ENCODE results near the gene CLDN11. TPM values are rescaled to one million over a fixed set of nuclear protein-coding genes. Genes with fewer than 3 reads are reported as not detected.

Gene CLDN11
- total and polyA plus RNA-seq, 2 donors (not counting 1 experiment from before 2014, with no cell fraction given) = 131 to 316 TPM

- H3K27ac ChIP-seq (ENCODE audit: insufficient read depth, low read length) = no peak overlapping the region
Observed at GRCh38 chr3:170417090-170417489, 1.6 kb upstream of the CLDN11 start.

GRCh38 chr3:170419557-170420087, 954 bp downstream of the CLDN11 start:
- peaks cover 9% of the 10 kb centered on the region for H3K36me3 ChIP-seq (ENCODE audit: control insufficient read depth, insufficient read depth, low read length)
- H3K27ac ChIP-seq (ENCODE audit: insufficient read depth, low read length) = peak overlapping the region; percentile 79
- no peaks in the 10 kb centered on the region for H3K9me3 ChIP-seq (ENCODE audit: control insufficient read depth, insufficient read depth, low read depth, low read length)
- H3K4me1 ChIP-seq (ENCODE audit: control insufficient read depth, extremely low read depth, insufficient read depth, low read length) = peaks cover 3% of the 10 kb centered on the region
- no peaks in the 10 kb centered on the region for H3K27me3 ChIP-seq (ENCODE audit: control insufficient read depth, insufficient read depth, low read length)
- peak overlapping the region; percentile 27 for H2AFZ ChIP-seq (ENCODE audit: low read length)
- TF ChIP-seq EZH2 (IDR thresholded peaks at IDR 0.05; ENCODE audit: low read length, missing control alignments) = no peak
- no peak for TF ChIP-seq CTCF (conservative IDR thresholded peaks at IDR 0.05 in 1 of 2, IDR thresholded peaks at IDR 0.05 in 1 of 2; ENCODE audit: low read depth in 1 of 2, low read length in 2 of 2)
- peaks cover 62% of the 10 kb centered on the region for H3K79me2 ChIP-seq (ENCODE audit: control insufficient read depth, insufficient read depth, low read length)
- DNase-seq (ENCODE audit: low read depth in 2 of 2) = peak; percentile 46 to 54
- H4K20me1 ChIP-seq (ENCODE audit: control insufficient read depth, extremely low read depth, insufficient read depth, low read length) = no peaks in the 10 kb centered on the region
- peak overlapping the region; percentile 68 for H3K9ac ChIP-seq (ENCODE audit: insufficient read depth, low read length)
- peak overlapping the region; percentile 77 to 85 (median 79) for H3K4me3 ChIP-seq (replicated peaks in 1 of 4; ENCODE audit: control extremely low read depth in 1 of 4, insufficient read depth in 1 of 4, low read depth in 3 of 4, low read length in 4 of 4)
- peak overlapping the region; percentile 94 for H3K4me2 ChIP-seq (ENCODE audit: extremely low read depth, insufficient read depth, low read length)

More at GRCh38 chr3:170417090-170417489, 1.6 kb upstream of the CLDN11 start:
- no peaks in the 10 kb centered on the region for H3K9me3 ChIP-seq (ENCODE audit: control insufficient read depth, insufficient read depth, low read depth, low read length)
- H4K20me1 ChIP-seq (ENCODE audit: control insufficient read depth, extremely low read depth, insufficient read depth, low read length) = no peaks in the 10 kb centered on the region
- no peaks in the 10 kb centered on the region for H3K36me3 ChIP-seq (ENCODE audit: control insufficient read depth, insufficient read depth, low read length)
- no peak overlapping the region for H3K4me3 ChIP-seq (replicated peaks in 1 of 4; ENCODE audit: control extremely low read depth in 1 of 4, insufficient read depth in 1 of 4, low read depth in 3 of 4, low read length in 4 of 4)
- no peak overlapping the region for H2AFZ ChIP-seq (ENCODE audit: low read length)
- no peak for DNase-seq (ENCODE audit: low read depth in 2 of 2)
- H3K4me2 ChIP-seq (ENCODE audit: extremely low read depth, insufficient read depth, low read length) = no peak overlapping the region
- H3K9ac ChIP-seq (ENCODE audit: insufficient read depth, low read length) = no peak overlapping the region
- no peaks in the 10 kb centered on the region for H3K27me3 ChIP-seq (ENCODE audit: control insufficient read depth, insufficient read depth, low read length)
- TF ChIP-seq CTCF (conservative IDR thresholded peaks at IDR 0.05 in 1 of 2, IDR thresholded peaks at IDR 0.05 in 1 of 2; ENCODE audit: low read depth in 1 of 2, low read length in 2 of 2) (no peak), EZH2 (IDR thresholded peaks at IDR 0.05; ENCODE audit: low read length, missing control alignments) (no peak)
- peaks cover 4% of the 10 kb centered on the region for H3K4me1 ChIP-seq (ENCODE audit: control insufficient read depth, extremely low read depth, insufficient read depth, low read length)
- H3K79me2 ChIP-seq (ENCODE audit: control insufficient read depth, insufficient read depth, low read length) = peaks cover 38% of the 10 kb centered on the region

GRCh38 chr3:170420307-170420821, 1.7 kb downstream of the CLDN11 start:
- Histone ChIP-seq H3K4me3 (replicated peaks in 1 of 4; ENCODE audit: control extremely low read depth in 1 of 4, insufficient read depth in 1 of 4, low read depth in 3 of 4, low read length in 4 of 4) (peak overlapping the region; percentile 77 to 85 (median 79)), H3K79me2 (ENCODE audit: control insufficient read depth, insufficient read depth, low read length) (peaks cover 69% of the 10 kb centered on the region), H3K36me3 (ENCODE audit: control insufficient read depth, insufficient read depth, low read length) (peaks cover 9% of the 10 kb centered on the region), H3K4me1 (ENCODE audit: control insufficient read depth, extremely low read depth, insufficient read depth, low read length) (peaks cover 2% of the 10 kb centered on the region), H3K9ac (ENCODE audit: insufficient read depth, low read length) (peak overlapping the region; percentile 68), H3K4me2 (ENCODE audit: extremely low read depth, insufficient read depth, low read length) (peak overlapping the region; percentile 94), H3K27ac (ENCODE audit: insufficient read depth, low read length) (peak overlapping the region; percentile 79), H3K9me3 (ENCODE audit: control insufficient read depth, insufficient read depth, low read depth, low read length) (no peaks in the 10 kb centered on the region), H2AFZ (ENCODE audit: low read length) (no peak overlapping the region), H4K20me1 (ENCODE audit: control insufficient read depth, extremely low read depth, insufficient read depth, low read length) (no peaks in the 10 kb centered on the region), H3K27me3 (ENCODE audit: control insufficient read depth, insufficient read depth, low read length) (no peaks in the 10 kb centered on the region)
- peak; percentile 48 to 54 for DNase-seq (ENCODE audit: low read depth in 2 of 2)
- TF ChIP-seq CTCF (conservative IDR thresholded peaks at IDR 0.05 in 1 of 2, IDR thresholded peaks at IDR 0.05 in 1 of 2; ENCODE audit: low read depth in 1 of 2, low read length in 2 of 2) (no peak), EZH2 (IDR thresholded peaks at IDR 0.05; ENCODE audit: low read length, missing control alignments) (no peak)

Measured in fibroblast of lung (primary cell).